HepG2 (cell line): ENCODE data around the gene SLC20A1. TPM values are rescaled to one million over a fixed set of nuclear protein-coding genes. Genes with fewer than 3 reads are reported as not detected.

Experiments
- ATAC-seq: fragments of 200-7000 bp; cut with Tn5 transposase; 3 replicates; pipeline ENCODE4 v1.9.1; 2020; ENCODE audit warnings: mild to moderate bottlenecking, moderate library complexity
- BruUV-seq: library from RNA; stranded (reverse); fragments of 400-500 nt; replicated peaks from 2 replicates; lab custom pipeline; 2021; lab: Mats Ljungman, UMichigan
- CTCF ChIA-PET: fragments of 300-600 bp; formaldehyde crosslinking; extraction: SDS; loops from one replicate; lab custom pipeline; 2021; ENCODE audit warnings: low total read pairs, inconsistent platforms, low intra/inter-chr PET ratio; lab: Yijun Ruan, JAX
- POLR2A ChIA-PET: fragments of 350-600 bp; sonication (Branson Sonifier 250); formaldehyde crosslinking; loops from one replicate; lab custom pipeline; 2020; ENCODE audit warnings: antibody characterized with exemption, inconsistent platforms; lab: Yijun Ruan, JAX
- DNase-seq: peaks from one replicate; pipeline ENCODE4 v3.0.0-alpha.2; 2015; ENCODE audit warnings: low spot score
- FAIRE-seq: peaks from 3 replicates; lab custom pipeline; 2011; peaks lifted over from hg19 to GRCh38; lab: Jason Lieb, UNC
- H2AFZ ChIP-seq: one replicate; pipeline ENCODE4 v1.6.1; 2011; ENCODE audit warnings: low read length, inconsistent platforms
- H3K27ac ChIP-seq: fragments of 300-600 bp; 3 replicates; pipeline ENCODE4 v1.8.0; 2011; ENCODE audit warnings: mixed run types, mild to moderate bottlenecking, mixed read lengths, low read length, inconsistent platforms; ENCODE audit not compliant: insufficient read depth; ENCODE audit errors: extremely low read length
- H3K27me3 ChIP-seq, 2 experiments: fragments of 200-600 bp in 1 of 2; 2 replicates in 1 of 2; 3 replicates in 1 of 2; pipeline versions ENCODE4 v1.6.0 to v1.8.0; 2011; ENCODE audit warnings: low read length in 2 of 2, mild to moderate bottlenecking in 2 of 2, moderate library complexity in 2 of 2, inconsistent platforms in 1 of 2; ENCODE audit not compliant: insufficient read depth in 2 of 2, control insufficient read depth in 1 of 2
- H3K36me3 ChIP-seq, 2 experiments: fragments of 200-600 bp in 1 of 2; replicated peaks in 1 of 2; 2 replicates in 1 of 2; 3 replicates in 1 of 2; pipeline versions ENCODE4 v1.5.1 to v1.8.0; 2011; ENCODE audit warnings: low read length in 2 of 2, inconsistent platforms in 1 of 2; ENCODE audit not compliant: insufficient read depth in 2 of 2, control insufficient read depth in 1 of 2
- H3K4me1 ChIP-seq: 2 replicates; pipeline ENCODE4 v1.5.1; 2012; ENCODE audit warnings: low read length, inconsistent platforms; ENCODE audit not compliant: insufficient read depth
- H3K4me2 ChIP-seq: 2 replicates; pipeline ENCODE4 v1.6.0; 2011; ENCODE audit warnings: low read depth, low read length, inconsistent platforms
- H3K4me3 ChIP-seq, 3 experiments: fragments of 200-600 bp in 1 of 3; sonication (generic), shearing (Covaris generic) in 1 of 3; replicated peaks in 1 of 3; 2 replicates each; pipeline ENCODE4 v1.5.1; 2011 to 2016; ENCODE audit warnings: low read length in 3 of 3, inconsistent platforms in 2 of 3, low read depth in 2 of 3, mild to moderate bottlenecking in 2 of 3, control low read depth in 1 of 3, mixed read lengths in 1 of 3; ENCODE audit not compliant: insufficient read depth in 1 of 3
- H3K79me2 ChIP-seq: one replicate; pipeline ENCODE4 v1.6.1; 2011; ENCODE audit warnings: low read length, inconsistent platforms; ENCODE audit not compliant: insufficient read depth
- H3K9ac ChIP-seq: 2 replicates; pipeline ENCODE4 v1.6.0; 2011; ENCODE audit warnings: mild to moderate bottlenecking, low read depth, low read length, inconsistent platforms; ENCODE audit not compliant: insufficient read depth
- H3K9me3 ChIP-seq: 2 replicates; pipeline ENCODE4 v1.5.1; 2012; ENCODE audit warnings: mild to moderate bottlenecking, low read length
- H4K20me1 ChIP-seq: 2 replicates; pipeline ENCODE4 v1.6.0; 2011; ENCODE audit warnings: inconsistent platforms, mild to moderate bottlenecking, low read length, moderate library complexity; ENCODE audit not compliant: insufficient read depth
- BCL6 ChIP-seq: IDR thresholded peaks from 2 replicates; pipeline ENCODE4 v1.6.1; 2016; ENCODE audit warnings: missing genetic modification reagents, missing compliant biosample characterization
- ESRRA ChIP-seq: sonication (generic); formaldehyde crosslinking; IDR thresholded peaks from 2 replicates; pipeline ENCODE4 v1.5.1; 2020; ENCODE audit warnings: mild to moderate bottlenecking, low read depth, missing genetic modification reagents
- ISL2 ChIP-seq: sonication (generic); formaldehyde crosslinking; IDR thresholded peaks from 2 replicates; pipeline ENCODE4 v1.5.0; 2020; ENCODE audit warnings: missing genetic modification reagents
- KAT8 ChIP-seq: IDR thresholded peaks from 2 replicates; pipeline ENCODE4 v1.6.1; 2016; ENCODE audit warnings: missing genetic modification reagents, missing compliant biosample characterization
- MIXL1 ChIP-seq: IDR thresholded peaks from 2 replicates; pipeline ENCODE4 v1.6.1; 2016
- PLRG1 ChIP-seq: fragments of 450-650 bp; conservative IDR thresholded peaks from 2 replicates; pipeline ENCODE4 v1.6.1; 2016
- POLR2G ChIP-seq: fragments of 200-400 bp; formaldehyde crosslinking; IDR thresholded peaks from 2 replicates; pipeline ENCODE4 v1.6.1; 2018; ENCODE audit warnings: mild to moderate bottlenecking, low read depth, low read length, moderate library complexity
- SMYD3 ChIP-seq: sonication (generic); formaldehyde crosslinking; IDR thresholded peaks from 2 replicates; pipeline ENCODE4 v1.8.1; 2023; ENCODE audit warnings: mild to moderate bottlenecking, missing genetic modification reagents
- ZC3H13 ChIP-seq: sonication (generic); formaldehyde crosslinking; IDR thresholded peaks from 2 replicates; pipeline ENCODE4 v1.8.1; 2023; ENCODE audit warnings: mild to moderate bottlenecking, missing genetic modification reagents, moderate library complexity
- ZNF234 ChIP-seq: sonication (generic); formaldehyde crosslinking; conservative IDR thresholded peaks from 2 replicates; pipeline ENCODE4 v1.5.1; 2020; ENCODE audit warnings: mild to moderate bottlenecking, missing genetic modification reagents
- ZNF350 ChIP-seq: sonication (generic); formaldehyde crosslinking; IDR thresholded peaks from 2 replicates; pipeline ENCODE4 v1.4.0; 2020; ENCODE audit warnings: mild to moderate bottlenecking, low read depth, missing genetic modification reagents, borderline replicate concordance
- ZNF737 ChIP-seq: sonication (generic); formaldehyde crosslinking; IDR thresholded peaks from 2 replicates; pipeline ENCODE4 v1.5.0; 2020; ENCODE audit warnings: missing genetic modification reagents, mild to moderate bottlenecking, borderline replicate concordance
- WGBS: methylation state at CpG from one replicate; pipeline ENCODE4 v1.1.6; 2017; ENCODE audit warnings: low lambda C conversion rate; 5-methylcytosine and 5-hydroxymethylcytosine counted together
- in situ Hi-C: cut with HindIII; loops from 2 replicates; pipeline ENCODE4 v1.10.0; 2017; ENCODE audit warnings: low pct_unique_long_range_greater_than_20kb; ENCODE audit not compliant: extremely low pct_ligation_motif_present
- intact Hi-C: fragments of 100-400 bp; cut with micrococcal nuclease; formaldehyde crosslinking; loops from one replicate; pipeline ENCODE4 v1.10.0; 2022; ENCODE audit not compliant: unreplicated experiment
- polyA plus RNA-seq, 8 experiments: library from polyadenylated mRNA; depleted of rRNA in 3 of 8; stranded (reverse) in 7 of 8; unstranded in 1 of 8; fragments of >200 nt; fragmentation: Illumina TruSeq in 4 of 8; extraction: Trizol in 4 of 8; gene quantifications; 2 replicates each; pipeline versions ENCODE4 v1.2.1 to v1.2.3, GENCODE V29; 2011 to 2016; ENCODE audit warnings: low read depth in 4 of 8, missing spikeins in 1 of 8, mixed read lengths in 1 of 8; ENCODE audit not compliant: insufficient read depth in 1 of 8
- total RNA-seq, 5 experiments: library from RNA; depleted of rRNA; stranded (reverse); fragments of >200 nt; fragmentation: Illumina TruSeq; extraction: Trizol; gene quantifications; 2 replicates each; pipeline ENCODE4 v1.2.3, GENCODE V29; 2016; ENCODE audit warnings: low read depth in 1 of 5
- TF ChIP-seq, protein P1 (sequence below): sonication (generic); formaldehyde crosslinking; IDR thresholded peaks from 2 replicates; pipeline ENCODE4 v1.4.0; 2020; ENCODE audit warnings: missing genetic modification reagents, mild to moderate bottlenecking, borderline replicate concordance
- TF ChIP-seq, protein P2 (sequence below): sonication (generic); formaldehyde crosslinking; IDR thresholded peaks from 2 replicates; pipeline ENCODE4 v1.4.0; 2020; ENCODE audit warnings: missing genetic modification reagents, mild to moderate bottlenecking, borderline replicate concordance
- TF ChIP-seq, protein P3 (sequence below): sonication (generic); formaldehyde crosslinking; IDR thresholded peaks from 2 replicates; pipeline ENCODE4 v1.5.0; 2020; ENCODE audit warnings: mild to moderate bottlenecking, missing genetic modification reagents, moderate library complexity
- TF ChIP-seq, protein P4 (sequence below): sonication (generic); formaldehyde crosslinking; IDR thresholded peaks from 2 replicates; pipeline ENCODE4 v1.4.0; 2020; ENCODE audit warnings: missing genetic modification reagents, borderline replicate concordance

SLC20A1 gene
- total and polyA plus RNA-seq, 2 of the 13 experiments (the other 11 are each of a cell fraction or from before 2014, with no cell fraction given) = 54.0 to 85.9 TPM

DNA sequence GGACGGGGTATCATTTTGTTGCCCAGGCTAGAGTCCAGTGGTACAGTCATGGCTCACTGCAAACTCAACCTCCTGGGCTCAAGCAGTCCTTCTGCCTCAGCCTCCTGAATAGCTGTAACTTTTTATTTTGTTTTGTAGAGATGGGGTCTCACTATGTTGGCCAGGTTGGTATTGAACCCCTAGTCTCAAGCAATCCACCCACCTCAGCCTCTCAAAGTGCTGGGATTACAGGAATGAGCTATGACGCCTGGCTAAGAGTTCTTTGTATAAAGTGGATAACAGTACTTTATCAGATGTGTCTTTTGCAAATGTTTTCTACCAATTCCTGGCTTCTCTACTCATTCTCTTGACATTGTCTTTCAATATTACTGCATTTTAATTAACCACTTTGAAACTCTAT lies 57.9 kb downstream of the SLC20A1 start:
- ChIA-PET CTCF (no interaction called here), POLR2A (no interaction called here)
- H3K4me2 ChIP-seq = no peak overlapping the region
- BruUV-seq = no TSS peak
- H3K27ac ChIP-seq = no peak overlapping the region
- H3K79me2 ChIP-seq = no peaks in the 10 kb centered on the region
- H3K9ac ChIP-seq = no peak overlapping the region
- intact Hi-C loops = no loop called here
- peaks cover 0 to 9% of the 10 kb centered on the region in 2 experiments; a peak in 2 of 5 replicates for H3K27me3 ChIP-seq
- 11% methylated on average over 2 of the region's 2 CpGs for WGBS
- ATAC-seq (no peak), DNase-seq (no peak), FAIRE-seq (no peak)
- H3K4me1 ChIP-seq = no peaks in the 10 kb centered on the region
- no peaks in the 10 kb centered on the region for H3K36me3 ChIP-seq
- in situ Hi-C loops = no loop called here
- no peak overlapping the region for H3K4me3 ChIP-seq
- H2AFZ ChIP-seq = no peak overlapping the region
- no peaks in the 10 kb centered on the region for H3K9me3 ChIP-seq
- no peaks in the 10 kb centered on the region for H4K20me1 ChIP-seq
- TF ChIP-seq ZNF350 (CRISPR knock-in tag) = no peak
- TF ChIP-seq BCL6 = no peak
- TF ChIP-seq ZNF234 = no peak
- TF ChIP-seq, protein P1, sequence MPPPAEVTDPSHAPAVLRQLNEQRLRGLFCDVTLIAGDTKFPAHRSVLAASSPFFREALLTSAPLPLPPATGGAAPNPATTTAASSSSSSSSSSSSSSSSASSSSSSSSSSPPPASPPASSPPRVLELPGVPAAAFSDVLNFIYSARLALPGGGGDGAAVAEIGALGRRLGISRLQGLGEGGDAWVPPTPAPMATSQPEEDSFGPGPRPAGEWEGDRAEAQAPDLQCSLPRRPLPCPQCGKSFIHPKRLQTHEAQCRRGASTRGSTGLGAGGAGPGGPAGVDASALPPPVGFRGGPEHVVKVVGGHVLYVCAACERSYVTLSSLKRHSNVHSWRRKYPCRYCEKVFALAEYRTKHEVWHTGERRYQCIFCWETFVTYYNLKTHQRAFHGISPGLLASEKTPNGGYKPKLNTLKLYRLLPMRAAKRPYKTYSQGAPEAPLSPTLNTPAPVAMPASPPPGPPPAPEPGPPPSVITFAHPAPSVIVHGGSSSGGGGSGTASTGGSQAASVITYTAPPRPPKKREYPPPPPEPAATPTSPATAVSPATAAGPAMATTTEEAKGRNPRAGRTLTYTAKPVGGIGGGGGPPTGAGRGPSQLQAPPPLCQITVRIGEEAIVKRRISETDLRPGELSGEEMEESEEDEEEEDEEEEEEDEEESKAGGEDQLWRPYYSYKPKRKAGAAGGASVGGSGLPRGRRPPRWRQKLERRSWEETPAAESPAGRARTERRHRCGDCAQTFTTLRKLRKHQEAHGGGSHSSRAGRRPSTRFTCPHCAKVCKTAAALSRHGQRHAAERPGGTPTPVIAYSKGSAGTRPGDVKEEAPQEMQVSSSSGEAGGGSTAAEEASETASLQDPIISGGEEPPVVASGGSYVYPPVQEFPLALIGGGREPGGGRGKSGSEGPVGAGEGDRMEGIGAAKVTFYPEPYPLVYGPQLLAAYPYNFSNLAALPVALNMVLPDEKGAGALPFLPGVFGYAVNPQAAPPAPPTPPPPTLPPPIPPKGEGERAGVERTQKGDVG (CRISPR knock-in tag) = no peak
- TF ChIP-seq ZC3H13 = no peak
- no peak for TF ChIP-seq ZNF737
- no peak for TF ChIP-seq ESRRA (CRISPR knock-in tag)
- TF ChIP-seq, protein P2, sequence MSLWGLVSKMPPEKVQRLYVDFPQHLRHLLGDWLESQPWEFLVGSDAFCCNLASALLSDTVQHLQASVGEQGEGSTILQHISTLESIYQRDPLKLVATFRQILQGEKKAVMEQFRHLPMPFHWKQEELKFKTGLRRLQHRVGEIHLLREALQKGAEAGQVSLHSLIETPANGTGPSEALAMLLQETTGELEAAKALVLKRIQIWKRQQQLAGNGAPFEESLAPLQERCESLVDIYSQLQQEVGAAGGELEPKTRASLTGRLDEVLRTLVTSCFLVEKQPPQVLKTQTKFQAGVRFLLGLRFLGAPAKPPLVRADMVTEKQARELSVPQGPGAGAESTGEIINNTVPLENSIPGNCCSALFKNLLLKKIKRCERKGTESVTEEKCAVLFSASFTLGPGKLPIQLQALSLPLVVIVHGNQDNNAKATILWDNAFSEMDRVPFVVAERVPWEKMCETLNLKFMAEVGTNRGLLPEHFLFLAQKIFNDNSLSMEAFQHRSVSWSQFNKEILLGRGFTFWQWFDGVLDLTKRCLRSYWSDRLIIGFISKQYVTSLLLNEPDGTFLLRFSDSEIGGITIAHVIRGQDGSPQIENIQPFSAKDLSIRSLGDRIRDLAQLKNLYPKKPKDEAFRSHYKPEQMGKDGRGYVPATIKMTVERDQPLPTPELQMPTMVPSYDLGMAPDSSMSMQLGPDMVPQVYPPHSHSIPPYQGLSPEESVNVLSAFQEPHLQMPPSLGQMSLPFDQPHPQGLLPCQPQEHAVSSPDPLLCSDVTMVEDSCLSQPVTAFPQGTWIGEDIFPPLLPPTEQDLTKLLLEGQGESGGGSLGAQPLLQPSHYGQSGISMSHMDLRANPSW = no peak
- no peak for TF ChIP-seq KAT8 (CRISPR knock-in tag)
- TF ChIP-seq, protein P3, sequence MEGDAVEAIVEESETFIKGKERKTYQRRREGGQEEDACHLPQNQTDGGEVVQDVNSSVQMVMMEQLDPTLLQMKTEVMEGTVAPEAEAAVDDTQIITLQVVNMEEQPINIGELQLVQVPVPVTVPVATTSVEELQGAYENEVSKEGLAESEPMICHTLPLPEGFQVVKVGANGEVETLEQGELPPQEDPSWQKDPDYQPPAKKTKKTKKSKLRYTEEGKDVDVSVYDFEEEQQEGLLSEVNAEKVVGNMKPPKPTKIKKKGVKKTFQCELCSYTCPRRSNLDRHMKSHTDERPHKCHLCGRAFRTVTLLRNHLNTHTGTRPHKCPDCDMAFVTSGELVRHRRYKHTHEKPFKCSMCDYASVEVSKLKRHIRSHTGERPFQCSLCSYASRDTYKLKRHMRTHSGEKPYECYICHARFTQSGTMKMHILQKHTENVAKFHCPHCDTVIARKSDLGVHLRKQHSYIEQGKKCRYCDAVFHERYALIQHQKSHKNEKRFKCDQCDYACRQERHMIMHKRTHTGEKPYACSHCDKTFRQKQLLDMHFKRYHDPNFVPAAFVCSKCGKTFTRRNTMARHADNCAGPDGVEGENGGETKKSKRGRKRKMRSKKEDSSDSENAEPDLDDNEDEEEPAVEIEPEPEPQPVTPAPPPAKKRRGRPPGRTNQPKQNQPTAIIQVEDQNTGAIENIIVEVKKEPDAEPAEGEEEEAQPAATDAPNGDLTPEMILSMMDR (CRISPR knock-in tag) = no peak
- no peak for TF ChIP-seq PLRG1
- no peak for TF ChIP-seq SMYD3 (CRISPR knock-in tag)
- no peak for TF ChIP-seq ISL2 (CRISPR knock-in tag)
- TF ChIP-seq, protein P4, sequence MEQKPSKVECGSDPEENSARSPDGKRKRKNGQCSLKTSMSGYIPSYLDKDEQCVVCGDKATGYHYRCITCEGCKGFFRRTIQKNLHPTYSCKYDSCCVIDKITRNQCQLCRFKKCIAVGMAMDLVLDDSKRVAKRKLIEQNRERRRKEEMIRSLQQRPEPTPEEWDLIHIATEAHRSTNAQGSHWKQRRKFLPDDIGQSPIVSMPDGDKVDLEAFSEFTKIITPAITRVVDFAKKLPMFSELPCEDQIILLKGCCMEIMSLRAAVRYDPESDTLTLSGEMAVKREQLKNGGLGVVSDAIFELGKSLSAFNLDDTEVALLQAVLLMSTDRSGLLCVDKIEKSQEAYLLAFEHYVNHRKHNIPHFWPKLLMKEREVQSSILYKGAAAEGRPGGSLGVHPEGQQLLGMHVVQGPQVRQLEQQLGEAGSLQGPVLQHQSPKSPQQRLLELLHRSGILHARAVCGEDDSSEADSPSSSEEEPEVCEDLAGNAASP = no peak
- no peak for TF ChIP-seq POLR2G
- TF ChIP-seq MIXL1 = no peak
